Adrenal gland (tissue), 5 donors: ENCODE results near the gene KCNJ9.

Experiments
- CTCF ChIP-seq, 6 experiments: fragments of 450-650 bp in 4 of 6; fragments of 200-600 bp in 2 of 6; sonication (generic) in 1 of 6; IDR thresholded peaks; 1 replicate in 5 of 6; 2 replicates in 1 of 6; pipeline versions ENCODE4 v1.5.1 to v1.8.0; 2016 to 2021; ENCODE audit warnings: antibody characterized with exemption in 6 of 6, mild to moderate bottlenecking in 2 of 6, moderate library complexity in 1 of 6
- POLR2A ChIP-seq, 2 donors: fragments of 450-650 bp; IDR thresholded peaks; one replicate each; pipeline ENCODE4 v1.6.1; 2017; ENCODE audit warnings: antibody characterized with exemption in 2 of 2, mild to moderate bottlenecking in 2 of 2, moderate library complexity in 1 of 2
- donor health status: DM: no; HTN: no; CAD: no.

DNA sequence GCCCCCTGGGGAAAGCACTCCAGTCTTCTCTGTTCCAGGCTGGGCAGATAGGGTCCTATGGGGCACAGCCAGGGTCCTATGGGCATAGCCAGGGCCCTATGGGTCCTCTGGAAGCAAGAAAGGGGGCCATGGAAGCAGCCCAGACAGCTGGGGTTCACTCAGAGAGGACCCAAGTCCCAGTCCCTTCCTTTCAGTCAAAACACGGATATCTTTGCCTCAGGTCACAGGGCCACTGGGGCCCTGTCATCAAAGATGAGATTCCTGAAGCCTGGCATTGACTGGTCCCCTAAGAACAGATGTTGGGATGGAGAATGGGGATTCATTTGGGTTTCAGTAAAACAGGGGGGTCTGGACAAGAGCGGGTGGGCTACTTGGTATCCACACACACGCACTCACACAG is 8.5 kb downstream of the KCNJ9 start:
- no peak for TF ChIP-seq CTCF (IDR thresholded peaks at IDR 0.05)
- TF ChIP-seq POLR2A (IDR thresholded peaks at IDR 0.05), result no peak
